ENCODE results near the gene ADGRL1. TPM values are rescaled to one million over a fixed set of nuclear protein-coding genes. Genes with fewer than 3 reads are reported as not detected.

Gene ADGRL1
- polyA plus RNA-seq, 1 donor (not counting 4 experiments of a cell fraction or from before 2014, with no cell fraction given), result 3.2 TPM

- no peak for TF ChIP-seq EZH2 (IDR thresholded peaks at IDR 0.05; ENCODE audit: low read length)
- TF ChIP-seq, protein P1, sequence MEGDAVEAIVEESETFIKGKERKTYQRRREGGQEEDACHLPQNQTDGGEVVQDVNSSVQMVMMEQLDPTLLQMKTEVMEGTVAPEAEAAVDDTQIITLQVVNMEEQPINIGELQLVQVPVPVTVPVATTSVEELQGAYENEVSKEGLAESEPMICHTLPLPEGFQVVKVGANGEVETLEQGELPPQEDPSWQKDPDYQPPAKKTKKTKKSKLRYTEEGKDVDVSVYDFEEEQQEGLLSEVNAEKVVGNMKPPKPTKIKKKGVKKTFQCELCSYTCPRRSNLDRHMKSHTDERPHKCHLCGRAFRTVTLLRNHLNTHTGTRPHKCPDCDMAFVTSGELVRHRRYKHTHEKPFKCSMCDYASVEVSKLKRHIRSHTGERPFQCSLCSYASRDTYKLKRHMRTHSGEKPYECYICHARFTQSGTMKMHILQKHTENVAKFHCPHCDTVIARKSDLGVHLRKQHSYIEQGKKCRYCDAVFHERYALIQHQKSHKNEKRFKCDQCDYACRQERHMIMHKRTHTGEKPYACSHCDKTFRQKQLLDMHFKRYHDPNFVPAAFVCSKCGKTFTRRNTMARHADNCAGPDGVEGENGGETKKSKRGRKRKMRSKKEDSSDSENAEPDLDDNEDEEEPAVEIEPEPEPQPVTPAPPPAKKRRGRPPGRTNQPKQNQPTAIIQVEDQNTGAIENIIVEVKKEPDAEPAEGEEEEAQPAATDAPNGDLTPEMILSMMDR (optimal IDR thresholded peaks at IDR 0.05 in 1 of 3, IDR thresholded peaks at IDR 0.05 in 1 of 3, conservative IDR thresholded peaks at IDR 0.05 in 1 of 3; ENCODE audit: extremely low read depth in 1 of 3, insufficient read depth in 2 of 3, low read length in 3 of 3), result no peak
- FAIRE-seq, result no peak
- Histone ChIP-seq H4K20me1 (ENCODE audit: control insufficient read depth, extremely low read depth, insufficient read depth, low read length) (no peaks in the 10 kb centered on the region), H3K27me3 (ENCODE audit: control insufficient read depth, extremely low read depth, insufficient read depth, low read length) (no peaks in the 10 kb centered on the region), H3K36me3 (ENCODE audit: control insufficient read depth in 2 of 2, extremely low read depth in 1 of 2, insufficient read depth in 2 of 2, low read length in 2 of 2) (peaks cover 3 to 4% of the 10 kb centered on the region in 2 experiments), H3K9me1 (ENCODE audit: control insufficient read depth, extremely low read depth, insufficient read depth, low read length) (no peaks in the 10 kb centered on the region), H3K4me2 (ENCODE audit: control insufficient read depth, extremely low read depth, insufficient read depth, low read depth, low read length) (no peak overlapping the region), H2AFZ (ENCODE audit: control insufficient read depth, low read length) (no peak overlapping the region), H3K9me3 (ENCODE audit: control insufficient read depth, low read depth, low read length) (no peaks in the 10 kb centered on the region), H3K79me2 (ENCODE audit: control insufficient read depth, insufficient read depth, low read length) (peaks cover 9% of the 10 kb centered on the region), H3K4me3 (ENCODE audit: control insufficient read depth in 2 of 3, extremely low read depth in 1 of 3, insufficient read depth in 2 of 3, low read depth in 1 of 3, low read length in 3 of 3) (no peak overlapping the region), H3K4me1 (ENCODE audit: control insufficient read depth, extremely low read depth, insufficient read depth, low read length) (peaks cover 6% of the 10 kb centered on the region), H3K27ac (ENCODE audit: control insufficient read depth, insufficient read depth, low read length) (no peak overlapping the region), H3K9ac (ENCODE audit: control insufficient read depth, extremely low read depth, insufficient read depth, low read length) (no peak overlapping the region)
- no peak for DNase-seq (ENCODE audit: low read depth, low spot score)
- dilution Hi-C loops (cut with MboI; ENCODE audit: extremely low pct_ligation_motif_present, low sequenced_read_pairs), result no loop called here
Measured at GRCh38 chr19:14112051-14112808, 93.7 kb downstream of the ADGRL1 start.

DNA sequence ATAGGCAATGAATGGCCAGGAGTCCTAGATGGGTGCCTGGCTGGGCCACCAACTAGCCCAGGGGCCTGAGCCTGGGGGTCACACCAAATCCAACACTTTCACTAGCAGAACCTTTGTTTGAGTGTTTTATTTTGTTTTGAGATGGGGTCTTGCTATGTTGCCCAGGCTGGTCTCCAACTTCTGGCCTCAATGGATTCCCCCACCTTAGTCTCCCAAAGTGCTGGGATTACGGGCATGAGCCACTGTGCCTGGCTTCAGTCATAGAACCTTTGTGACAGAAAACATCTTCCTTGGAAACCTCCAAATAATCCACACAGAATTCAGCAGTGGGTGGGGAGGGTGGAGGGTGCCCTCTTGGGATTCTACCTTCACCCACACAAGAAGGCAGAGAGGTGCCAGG is 94.5 kb downstream of the ADGRL1 start:
- H3K4me1 ChIP-seq (ENCODE audit: control insufficient read depth, extremely low read depth, insufficient read depth, low read length), result peaks cover 2% of the 10 kb centered on the region
- H3K36me3 ChIP-seq (ENCODE audit: control insufficient read depth in 2 of 2, extremely low read depth in 1 of 2, insufficient read depth in 2 of 2, low read length in 2 of 2), result peaks cover 4 to 6% of the 10 kb centered on the region in 2 experiments
- no peak overlapping the region for H3K9ac ChIP-seq (ENCODE audit: control insufficient read depth, extremely low read depth, insufficient read depth, low read length)
- H3K27ac ChIP-seq (ENCODE audit: control insufficient read depth, insufficient read depth, low read length), result no peak overlapping the region
- FAIRE-seq (no peak), DNase-seq (ENCODE audit: low read depth, low spot score) (no peak)
- H3K4me2 ChIP-seq (ENCODE audit: control insufficient read depth, extremely low read depth, insufficient read depth, low read depth, low read length), result no peak overlapping the region
- TF ChIP-seq, protein P1 (optimal IDR thresholded peaks at IDR 0.05 in 1 of 3, IDR thresholded peaks at IDR 0.05 in 1 of 3, conservative IDR thresholded peaks at IDR 0.05 in 1 of 3; ENCODE audit: extremely low read depth in 1 of 3, insufficient read depth in 2 of 3, low read length in 3 of 3), result no peak
- TF ChIP-seq EZH2 (IDR thresholded peaks at IDR 0.05; ENCODE audit: low read length), result no peak
- no peaks in the 10 kb centered on the region for H3K9me1 ChIP-seq (ENCODE audit: control insufficient read depth, extremely low read depth, insufficient read depth, low read length)
- no peak overlapping the region for H2AFZ ChIP-seq (ENCODE audit: control insufficient read depth, low read length)
- dilution Hi-C loops (cut with MboI; ENCODE audit: extremely low pct_ligation_motif_present, low sequenced_read_pairs), result no loop called here
- H4K20me1 ChIP-seq (ENCODE audit: control insufficient read depth, extremely low read depth, insufficient read depth, low read length), result no peaks in the 10 kb centered on the region
- H3K4me3 ChIP-seq (ENCODE audit: control insufficient read depth in 2 of 3, extremely low read depth in 1 of 3, insufficient read depth in 2 of 3, low read depth in 1 of 3, low read length in 3 of 3), result no peak overlapping the region
- H3K9me3 ChIP-seq (ENCODE audit: control insufficient read depth, low read depth, low read length), result no peaks in the 10 kb centered on the region
- H3K27me3 ChIP-seq (ENCODE audit: control insufficient read depth, extremely low read depth, insufficient read depth, low read length), result no peaks in the 10 kb centered on the region
- peaks cover 3% of the 10 kb centered on the region for H3K79me2 ChIP-seq (ENCODE audit: control insufficient read depth, insufficient read depth, low read length)
